IMR-90 (cell line): ENCODE results near the gene ASB16. TPM values are rescaled to one million over a fixed set of nuclear protein-coding genes. Genes with fewer than 3 reads are reported as not detected.

Source experiments
- ATAC-seq: fragments of 200-7000 bp; cut with Tn5 transposase; 2 replicates; pipeline ENCODE4 v1.9.1; 2020; ENCODE audit warnings: low read depth, mild to moderate bottlenecking, moderate library complexity
- BruUV-seq: library from RNA; stranded (reverse); fragments of 400-500 nt; replicated peaks from 2 replicates; lab custom pipeline; 2021; lab: Mats Ljungman, UMichigan
- CTCF ChIA-PET: fragments of 300-600 bp; formaldehyde crosslinking; extraction: SDS; loops from one replicate; lab custom pipeline; 2021; ENCODE audit warnings: antibody characterized with exemption; lab: Yijun Ruan, JAX
- POLR2A ChIA-PET: fragments of 300-600 bp; sonication (Branson Sonifier 250); formaldehyde crosslinking; loops from one replicate; lab custom pipeline; 2022; ENCODE audit warnings: antibody characterized with exemption; ENCODE audit not compliant: unreplicated experiment; lab: Charles Lee
- DNase-seq: peaks from one replicate; pipeline ENCODE4 v3.0.0; 2013
- H2AFZ ChIP-seq: replicated peaks from 2 replicates; pipeline ENCODE3; 2013; ENCODE audit warnings: low read length, mild to moderate bottlenecking; ENCODE audit not compliant: poor library complexity
- H2AK5ac ChIP-seq: 2 replicates; pipeline ENCODE4 v1.6.1; 2013; ENCODE audit warnings: low read depth, low read length, inconsistent platforms
- H2AK9ac ChIP-seq: replicated peaks from 2 replicates; pipeline ENCODE3; 2013; ENCODE audit warnings: mild to moderate bottlenecking, low read depth, low read length, moderate library complexity; ENCODE audit not compliant: poor library complexity
- H2BK120ac ChIP-seq: 2 replicates; pipeline ENCODE4 v1.6.1; 2013; ENCODE audit warnings: low read depth, low read length, inconsistent platforms
- H2BK15ac ChIP-seq: 3 replicates; pipeline ENCODE4 v1.6.1; 2013; ENCODE audit warnings: low read depth, low read length, inconsistent platforms
- H2BK20ac ChIP-seq: 2 replicates; pipeline ENCODE4 v1.6.1; 2013; ENCODE audit warnings: low read depth, mild to moderate bottlenecking, inconsistent platforms, low read length, moderate library complexity
- H2BK5ac ChIP-seq: 2 replicates; pipeline ENCODE4 v1.6.1; 2013; ENCODE audit warnings: mild to moderate bottlenecking, low read depth, low read length, inconsistent platforms; ENCODE audit not compliant: poor library complexity, severe bottlenecking
- H3K14ac ChIP-seq: replicated peaks from 2 replicates; pipeline ENCODE4 v1.6.1; 2013; ENCODE audit warnings: low read depth, low read length, inconsistent platforms
- H3K18ac ChIP-seq: 2 replicates; pipeline ENCODE4 v1.6.1; 2013; ENCODE audit warnings: low read depth, low read length, control low read depth
- H3K23ac ChIP-seq: 2 replicates; pipeline ENCODE4 v1.6.1; 2013; ENCODE audit warnings: low read depth, low read length, inconsistent platforms
- H3K27ac ChIP-seq: 2 replicates; pipeline ENCODE4 v1.5.1; 2013; ENCODE audit warnings: mild to moderate bottlenecking, control low read depth, low read length; ENCODE audit not compliant: insufficient read depth
- H3K27me3 ChIP-seq: 2 replicates; pipeline ENCODE4 v1.6.1; 2013; ENCODE audit warnings: low read length; ENCODE audit not compliant: control insufficient read depth, insufficient read depth
- H3K36me3 ChIP-seq: 2 replicates; pipeline ENCODE4 v1.6.1; 2013; ENCODE audit warnings: low read length, mixed read lengths; ENCODE audit not compliant: control insufficient read depth, insufficient read depth
- H3K4ac ChIP-seq: 2 replicates; pipeline ENCODE4 v1.6.1; 2013; ENCODE audit warnings: low read depth, low read length, inconsistent platforms
- H3K4me1 ChIP-seq: 2 replicates; pipeline ENCODE4 v1.6.1; 2013; ENCODE audit warnings: low read length, mixed read lengths; ENCODE audit not compliant: control insufficient read depth, insufficient read depth
- H3K4me2 ChIP-seq: 2 replicates; pipeline ENCODE4 v1.6.1; 2013; ENCODE audit warnings: low read depth, mild to moderate bottlenecking, control low read depth, low read length, moderate library complexity
- H3K4me3 ChIP-seq: 2 replicates; pipeline ENCODE4 v1.5.1; 2013; ENCODE audit warnings: low read depth, mild to moderate bottlenecking, control low read depth, low read length, moderate library complexity; ENCODE audit not compliant: insufficient read depth
- H3K56ac ChIP-seq: 2 replicates; pipeline ENCODE4 v1.6.1; 2013; ENCODE audit warnings: low read length, inconsistent platforms; ENCODE audit not compliant: insufficient read depth; ENCODE audit errors: extremely low read depth
- H3K79me1 ChIP-seq, 2 experiments: 2 replicates each; pipeline ENCODE4 v1.6.1; 2013; ENCODE audit warnings: low read length in 2 of 2, inconsistent platforms in 1 of 2, low read depth in 1 of 2
- H3K9ac ChIP-seq: 2 replicates; pipeline ENCODE4 v1.6.1; 2013; ENCODE audit warnings: low read depth, low read length, control low read depth
- H3K9me1 ChIP-seq: 2 replicates; pipeline ENCODE4 v1.6.1; 2013; ENCODE audit warnings: low read length, inconsistent platforms; ENCODE audit not compliant: insufficient read depth
- H3K9me3 ChIP-seq: 2 replicates; pipeline ENCODE4 v1.6.1; 2013; ENCODE audit warnings: low read length; ENCODE audit not compliant: control insufficient read depth, insufficient read depth
- H4K20me1 ChIP-seq: 2 replicates; pipeline ENCODE4 v1.6.1; 2013; ENCODE audit warnings: low read length, inconsistent platforms; ENCODE audit not compliant: insufficient read depth
- H4K5ac ChIP-seq: 2 replicates; pipeline ENCODE4 v1.6.1; 2013; ENCODE audit warnings: mild to moderate bottlenecking, low read depth, low read length, control low read depth
- H4K8ac ChIP-seq, 2 experiments: 2 replicates each; pipeline ENCODE4 v1.6.1; 2013; ENCODE audit warnings: low read depth in 2 of 2, low read length in 2 of 2, control low read depth in 1 of 2, inconsistent platforms in 1 of 2
- H4K91ac ChIP-seq: 2 replicates; pipeline ENCODE4 v1.6.1; 2013; ENCODE audit warnings: low read depth, low read length, inconsistent platforms; ENCODE audit not compliant: insufficient read depth
- CEBPB ChIP-seq: IDR thresholded peaks from 2 replicates; pipeline ENCODE4 v1.6.1; 2012; ENCODE audit warnings: low read depth, low read length, improper control_type of control experiment
- CHD1 ChIP-seq: IDR thresholded peaks from 2 replicates; pipeline ENCODE4 v1.6.1; 2012; ENCODE audit warnings: low read depth, low read length, improper control_type of control experiment
- CTCF ChIP-seq: conservative IDR thresholded peaks from 2 replicates; pipeline ENCODE4 v1.5.1; 2012; ENCODE audit warnings: mild to moderate bottlenecking, low read depth, low read length, improper control_type of control experiment
- FOS ChIP-seq: fragments of 150-350 bp; IDR thresholded peaks from 2 replicates; pipeline ENCODE4 v1.6.1; 2016; ENCODE audit warnings: low read depth, low read length
- NFE2L2 ChIP-seq: fragments of 150-350 bp; IDR thresholded peaks from 2 replicates; pipeline ENCODE4 v1.6.1; 2016; ENCODE audit warnings: low read depth, mild to moderate bottlenecking, low read length
- POLR2A ChIP-seq: IDR thresholded peaks from 2 replicates; pipeline ENCODE4 v1.6.1; 2012; ENCODE audit warnings: mild to moderate bottlenecking, low read depth, low read length
- RCOR1 ChIP-seq: IDR thresholded peaks from 2 replicates; pipeline ENCODE4 v1.6.1; 2012; ENCODE audit warnings: mild to moderate bottlenecking, low read length, improper control_type of control experiment; ENCODE audit not compliant: insufficient replicate concordance
- RFX5 ChIP-seq: IDR thresholded peaks from 2 replicates; pipeline ENCODE4 v1.8.0; 2012; ENCODE audit warnings: low read depth, mild to moderate bottlenecking, low read length, moderate library complexity
- USF2 ChIP-seq: fragments of 150-350 bp; IDR thresholded peaks from 2 replicates; pipeline ENCODE4 v1.6.1; 2017; ENCODE audit warnings: mild to moderate bottlenecking, antibody characterized with exemption, low read length, low read depth
- WGBS, 2 experiments: methylation state at CpG; one replicate each; pipeline versions ENCODE4 v1.1.5 to v1.1.7; 2013; ENCODE audit warnings: missing lambda C conversion rate in 2 of 2; ENCODE audit not compliant: insufficient read length in 1 of 2; ENCODE audit errors: extremely low coverage in 2 of 2; 5-methylcytosine and 5-hydroxymethylcytosine counted together
- dilution Hi-C: fragments of 300-500 bp; cut with HindIII; formaldehyde crosslinking; loops from one replicate; pipeline ENCODE4 v1.14.3; 2018; ENCODE audit warnings: low sequenced_read_pairs; ENCODE audit not compliant: unreplicated experiment
- in situ Hi-C: fragments of 300-500 bp; cut with MboI; formaldehyde crosslinking; loops from 3 replicates; pipeline ENCODE4 v1.14.3; 2019; ENCODE audit warnings: low sequenced_read_pairs, inconsistent platforms, mixed read lengths
- intact Hi-C: fragments of 100-400 bp; cut with micrococcal nuclease; formaldehyde crosslinking; loops from 2 replicates; pipeline ENCODE4 v1.10.0; 2022
- polyA plus RNA-seq, 3 experiments: library from polyadenylated mRNA; depleted of rRNA; stranded (reverse); fragments of >200 nt; gene quantifications; 2 replicates each; pipeline ENCODE4 v1.2.3, GENCODE V29; 2012; ENCODE audit warnings: low replicate concordance in 1 of 3
- total RNA-seq: library from RNA; depleted of rRNA; stranded (reverse); fragments of >200 nt; gene quantifications from 2 replicates; pipeline ENCODE4 v1.2.3, GENCODE V29; 2012

ASB16 gene
- total and polyA plus RNA-seq, 2 of the 4 experiments (the other 2 are of a cell fraction), result 0.05 TPM; not detected in 1

GRCh38 chr17:44217738-44218343 lies 47.3 kb downstream of the ASB16 start:
- peak overlapping the region; percentile 51 for H3K4me3 ChIP-seq
- peak overlapping the region; percentile 79 for H3K14ac ChIP-seq
- TF ChIP-seq CEBPB (no peak), RCOR1 (no peak), FOS (no peak), POLR2A (no peak), NFE2L2 (no peak), CHD1 (no peak), RFX5 (no peak), CTCF (no peak), USF2 (no peak)
- no peak overlapping the region for H2BK20ac ChIP-seq
- no peak for ATAC-seq
- BruUV-seq, result no TSS peak
- peak overlapping the region; percentile 7; the same call in 1 of the 2 replicates for H4K5ac ChIP-seq
- ChIA-PET POLR2A (interaction anchor here (0.6 to 0.7 kb wide), 5 partner anchors 9 to 120 kb away, joined by 3 to 14 read pairs (median 8); no protein-coding TSS in a partner anchor), CTCF (interaction anchor here (1.0 kb wide), 1 partner anchor 8 kb away, joined by 6 read pairs; no protein-coding TSS in a partner anchor)
- H3K36me3 ChIP-seq, result peaks cover 40% of the 10 kb centered on the region
- intact Hi-C loops, result loop anchor here (10.0 kb wide), 1 partner anchor 287 kb away; the partner anchor contains the start of gene GPATCH8
- no peak overlapping the region for H2BK15ac ChIP-seq
- peak overlapping the region; percentile 82 for H3K27ac ChIP-seq
- H4K8ac ChIP-seq, result peak overlapping the region; percentile 15 to 86; a peak in 3 of 4 replicates
- H3K79me1 ChIP-seq, result peaks cover 32 to 61% of the 10 kb centered on the region in 2 experiments
- H3K56ac ChIP-seq, result peak overlapping the region; percentile 48; the same call in 1 of the 2 replicates
- WGBS, 2 experiments, result no CpG with 5 or more reads among the region's 10 CpGs
- peak overlapping the region; percentile 62 for H3K23ac ChIP-seq
- H3K27me3 ChIP-seq, result no peaks in the 10 kb centered on the region
- DNase-seq, result no peak
- peak overlapping the region; percentile 73 for H3K4ac ChIP-seq
- H2AK5ac ChIP-seq, result peak overlapping the region; percentile 65
- in situ Hi-C loops, result loop anchor here (25.0 kb wide), 2 partner anchors 294 to 419 kb away; partner anchors contain the start of gene GPATCH8
- peak overlapping the region; percentile 94 for H2AK9ac ChIP-seq
- H3K4me1 ChIP-seq, result peaks cover 10% of the 10 kb centered on the region
- no peak overlapping the region for H2BK120ac ChIP-seq
- H3K9me1 ChIP-seq, result peaks cover 20% of the 10 kb centered on the region
- dilution Hi-C loops, result no loop called here
- H2BK5ac ChIP-seq, result peak overlapping the region; percentile 33
- H4K20me1 ChIP-seq, result peaks cover 28% of the 10 kb centered on the region
- H2AFZ ChIP-seq, result peak overlapping the region; percentile 77
- no peaks in the 10 kb centered on the region for H3K9me3 ChIP-seq
- H3K4me2 ChIP-seq, result peak overlapping the region; percentile 90
- H4K91ac ChIP-seq, result peak overlapping the region; percentile 7; the same call in 1 of the 2 replicates
- H3K9ac ChIP-seq, result peak overlapping the region; percentile 86
- H3K18ac ChIP-seq, result peak overlapping the region; percentile 3; the same call in 1 of the 2 replicates
